Heart left ventricle (tissue), 16 donors: ENCODE measurements around the gene OSBP2. TPM values are rescaled to one million over a fixed set of nuclear protein-coding genes. Genes with fewer than 3 reads are reported as not detected.

Source experiments
- ATAC-seq, 4 donors: fragments of 200-7000 bp; cut with Tn5 transposase; one replicate each; pipeline ENCODE4 v1.9.1; 2020 to 2022; ENCODE audit warnings: moderate library complexity in 4 of 4, mild to moderate bottlenecking in 3 of 4, moderate number of reproducible peaks in 1 of 4
- DNase-seq, 5 donors: peaks; one replicate each; pipeline ENCODE4 v3.0.0-alpha.2; 2020
- H3K27ac ChIP-seq, 12 donors: fragments of 200-600 bp; sonication (generic) in 4 of 12; one replicate each; pipeline versions ENCODE4 v1.5.0 to v1.8.0; 2016 to 2022; ENCODE audit warnings: mild to moderate bottlenecking in 2 of 12
- H3K27me3 ChIP-seq, 9 donors: fragments of 200-600 bp; sonication (generic) in 2 of 9; one replicate each; pipeline versions ENCODE4 v1.5.1 to v1.8.0; 2016 to 2022; ENCODE audit warnings: mild to moderate bottlenecking in 3 of 9
- H3K36me3 ChIP-seq, 9 donors: fragments of 200-600 bp; sonication (generic) in 2 of 9; one replicate each; pipeline versions ENCODE4 v1.5.0 to v1.8.0; 2018 to 2022; ENCODE audit warnings: mild to moderate bottlenecking in 2 of 9
- H3K4me1 ChIP-seq, 12 donors: fragments of 200-600 bp; sonication (generic) in 4 of 12; one replicate each; pipeline versions ENCODE4 v1.5.0 to v1.8.0; 2016 to 2022; ENCODE audit warnings: mild to moderate bottlenecking in 3 of 12
- H3K4me3 ChIP-seq, 12 donors: fragments of 200-600 bp; sonication (generic) in 4 of 12; one replicate each; pipeline versions ENCODE4 v1.5.0 to v1.8.0; 2017 to 2022; ENCODE audit warnings: mild to moderate bottlenecking in 9 of 12, moderate library complexity in 4 of 12
- H3K9me3 ChIP-seq, 12 donors: fragments of 200-600 bp; sonication (generic) in 4 of 12; one replicate each; pipeline versions ENCODE4 v1.5.0 to v1.8.0; 2016 to 2022; ENCODE audit warnings: mild to moderate bottlenecking in 1 of 12
- CTCF ChIP-seq, 12 donors: fragments of 200-600 bp; sonication (generic) in 4 of 12; IDR thresholded peaks; one replicate each; pipeline versions ENCODE4 v1.5.0 to v1.8.0; 2018 to 2022; ENCODE audit warnings: antibody characterized with exemption in 12 of 12, mild to moderate bottlenecking in 5 of 12
- POLR2A ChIP-seq, 2 donors: fragments of 450-650 bp; IDR thresholded peaks; one replicate each; pipeline ENCODE4 v1.6.1; 2017; ENCODE audit warnings: antibody characterized with exemption in 2 of 2, mild to moderate bottlenecking in 2 of 2, moderate library complexity in 2 of 2
- WGBS, 4 donors: extraction: QIAGEN DNeasy Blood & Tissue Kit in 2 of 4; methylation state at CpG; one replicate each; pipeline versions ENCODE4 v1.1.5 to v1.1.7; 2013 to 2018; 5-methylcytosine and 5-hydroxymethylcytosine counted together
- intact Hi-C, 10 donors: fragments of 100-400 bp; cut with DNase I; formaldehyde crosslinking; loops; one replicate each; pipeline versions ENCODE4 v1.11.1 to v1.14.2; 2022
- polyA plus RNA-seq, 2 donors: library from polyadenylated mRNA; stranded (reverse); fragments of 200-250 nt; gene quantifications; one replicate each; pipeline ENCODE4 v1.2.3, GENCODE V29; 2013
- total RNA-seq, 9 donors: library from RNA; depleted of rRNA in 2 of 9; stranded (reverse); fragments of >200 nt in 2 of 9; fragmentation: NEBNext Ultra II Directional in 3 of 9; extraction: Animal tissue kit (Norgen Biotek cat#: 25700) in 3 of 9; gene quantifications; one replicate each; pipeline versions ENCODE4 v1.1.0 to v1.2.4, GENCODE V29; 2016 to 2023
- donor health status: ischemic (EF 13 %, LVEDD 7.1; RV severe dilation, severe dysfunction).
- donor health status: healthy with polysubstance abuse.
- donor health status: DM: no; HTN: yes; CAD: no.
- donor health status: DM: no; HTN: no; CAD: no.
- donor health status: ischemic (EF 25% LVEDD 6.9; RV normal size, moderate dysfunction).
- donor health status: ischemic (EF 25% LVEDD 5.7; RV mildly dilated, moderate dysfunction).
- donor health status: healthy.
- donor health status: DM: yes; HTN: yes; CAD: no.
- donor health status: ischemic (EF 35%, LVEDD 5.7; RV mildly dilated, moderate dysfunction).
- donor health status: nonischemic (EF 11% LVEDD 7.7; RV severe dilation, severe dysfunction).
- donor health status: DM: yes; HTN: yes; CAD: no.
- donor health status: PGD.
- donor health status: ischemic (EF 29% LVEDD 5.4; RV normal size, mild dysfunction).
- donor health status: nonischemic (EF 23%, LVEDD 6.1; RV moderate dilation, normal function).

Gene OSBP2
- total and polyA plus RNA-seq, 11 donors: 2.0 to 23.5 (median 12.2) TPM

DNA sequence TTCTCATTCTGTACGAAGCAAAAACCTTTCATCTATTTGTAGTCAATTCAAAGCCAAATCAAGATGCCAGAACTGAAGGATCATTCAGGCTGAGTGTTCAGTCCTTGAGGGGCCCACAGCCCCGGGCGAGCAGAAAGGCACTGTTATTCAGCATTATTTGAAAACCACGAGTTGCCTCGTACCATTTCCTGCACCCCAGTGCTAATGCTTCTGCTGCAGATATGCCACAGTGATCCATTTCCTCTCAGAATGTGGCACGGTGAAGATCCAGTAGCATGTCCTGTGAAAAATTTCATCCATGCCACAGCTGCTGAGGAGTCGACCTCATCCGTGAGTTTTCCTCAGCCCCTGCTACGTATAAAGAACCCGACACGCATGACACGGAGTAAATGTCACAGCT, 85.4 kb downstream of the OSBP2 start:
- Histone ChIP-seq H3K9me3 (no peaks in the 10 kb centered on the region), H3K4me3 (no peak overlapping the region), H3K36me3 (no peaks in the 10 kb centered on the region), H3K4me1 (peaks cover 0 to 5% (median 0%) of the 10 kb centered on the region in 12 donors), H3K27me3 (no peaks in the 10 kb centered on the region), H3K27ac (no peak overlapping the region)
- no peak for TF ChIP-seq POLR2A (IDR thresholded peaks at IDR 0.05)
- no peak for TF ChIP-seq CTCF (IDR thresholded peaks at IDR 0.05)
- ATAC-seq (no peak), DNase-seq (no peak)
- WGBS, 4 donors: 70 to 75% (median 72%) methylated on average over 12 of the region's 12 CpGs
- intact Hi-C loops: no loop called here

DNA sequence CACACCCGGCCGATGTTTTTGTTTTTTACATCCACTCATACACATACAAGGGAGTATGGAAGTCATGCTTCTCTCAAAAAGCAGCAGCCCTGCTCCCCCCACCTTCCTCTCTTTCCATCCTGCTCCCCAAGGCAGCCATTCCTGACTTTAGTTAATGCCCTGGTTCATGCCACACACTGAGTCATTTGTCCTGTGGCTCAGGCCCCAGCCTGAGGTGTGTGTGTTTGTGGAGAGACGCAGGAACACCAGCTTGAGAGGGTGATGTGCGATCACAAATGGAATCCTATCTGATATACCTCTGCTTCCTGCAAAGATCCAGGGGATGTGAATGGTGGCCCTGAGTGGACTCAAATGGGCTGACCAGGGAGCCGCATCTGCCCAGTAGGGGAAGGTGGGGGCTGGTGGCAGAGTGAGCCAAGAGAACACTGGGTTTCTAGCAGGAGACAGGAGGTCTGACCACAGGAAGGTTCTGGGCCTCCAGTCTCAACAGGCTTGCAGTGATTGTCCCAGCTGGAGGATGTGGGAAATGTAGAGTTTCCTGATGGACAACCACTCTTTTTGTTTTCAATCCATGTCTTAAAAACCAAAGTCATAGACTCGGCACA, 86.7 kb downstream of the OSBP2 start:
- Histone ChIP-seq H3K36me3 (no peaks in the 10 kb centered on the region), H3K9me3 (no peaks in the 10 kb centered on the region), H3K27ac (no peak overlapping the region), H3K4me3 (no peak overlapping the region), H3K27me3 (no peaks in the 10 kb centered on the region), H3K4me1 (peaks cover 0 to 5% (median 0%) of the 10 kb centered on the region in 12 donors)
- intact Hi-C loops: no loop called here
- ATAC-seq: no peak
- WGBS, 4 donors: 85 to 92% (median 86%) methylated on average over 6 of the region's 6 CpGs
- TF ChIP-seq CTCF (IDR thresholded peaks at IDR 0.05) (no peak), POLR2A (IDR thresholded peaks at IDR 0.05) (no peak)
- DNase-seq: no peak

DNA sequence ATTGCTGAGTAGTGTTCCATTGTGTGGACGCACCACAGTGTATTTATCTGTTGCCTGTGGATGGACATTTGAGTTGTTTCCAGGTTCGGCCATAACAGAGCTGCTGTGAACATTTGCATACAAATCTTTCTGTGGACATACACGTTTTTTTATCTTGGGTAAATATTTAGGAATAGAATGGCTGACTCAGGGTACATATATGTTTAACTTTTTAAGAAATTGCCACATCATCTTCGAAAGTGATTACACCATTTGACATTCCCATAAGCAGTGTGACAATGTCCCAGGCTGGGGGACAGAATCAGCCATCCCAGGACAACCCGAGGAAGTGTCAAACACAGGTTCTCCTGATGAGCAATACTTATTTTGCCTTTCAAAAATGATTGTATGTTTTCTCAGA, 87.9 kb downstream of the OSBP2 start:
- no peak for ATAC-seq

DNA sequence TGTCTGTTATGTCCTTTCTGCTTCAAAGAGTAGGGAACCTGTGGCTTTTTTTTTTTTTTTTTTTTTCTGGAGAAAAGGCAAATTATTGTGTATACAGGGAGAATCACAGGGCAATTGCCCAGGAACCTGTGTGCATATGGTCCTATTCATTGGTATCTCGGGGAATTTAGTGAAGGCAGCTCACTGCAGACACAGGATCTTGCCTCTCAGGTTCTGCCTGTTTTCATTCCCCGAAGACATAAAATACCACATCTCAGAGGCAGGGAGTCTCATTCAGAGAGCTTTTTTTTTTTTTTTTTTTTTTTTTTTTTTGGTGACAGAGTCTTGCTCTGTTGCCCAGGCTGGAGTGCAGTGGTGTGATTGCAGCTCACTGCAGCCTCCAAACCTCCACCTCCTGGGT, 88.3 kb downstream of the OSBP2 start:
- H3K27ac ChIP-seq: no peak overlapping the region
- 92 to 95% (median 94%) methylated on average over 2 of the region's 2 CpGs for WGBS, 4 donors
- DNase-seq: no peak
- no peak overlapping the region for H3K4me3 ChIP-seq
- no peak for ATAC-seq
- no peaks in the 10 kb centered on the region for H3K4me1 ChIP-seq
- no peaks in the 10 kb centered on the region for H3K9me3 ChIP-seq
- H3K36me3 ChIP-seq: no peaks in the 10 kb centered on the region
- no peaks in the 10 kb centered on the region for H3K27me3 ChIP-seq
- TF ChIP-seq POLR2A (IDR thresholded peaks at IDR 0.05) (no peak), CTCF (IDR thresholded peaks at IDR 0.05) (no peak)
- intact Hi-C loops: no loop called here

More for the DNA sequence above, 87.9 kb downstream of the OSBP2 start:
- Histone ChIP-seq H3K4me1 (no peaks in the 10 kb centered on the region), H3K4me3 (no peak overlapping the region), H3K27me3 (no peaks in the 10 kb centered on the region), H3K27ac (no peak overlapping the region), H3K9me3 (no peaks in the 10 kb centered on the region), H3K36me3 (no peaks in the 10 kb centered on the region)
- 75 to 78% (median 76%) methylated on average over 5 of the region's 5 CpGs for WGBS, 4 donors
- no peak for TF ChIP-seq POLR2A (IDR thresholded peaks at IDR 0.05)
- no peak for TF ChIP-seq CTCF (IDR thresholded peaks at IDR 0.05)
- DNase-seq: no peak
- intact Hi-C loops: no loop called here
